ENCODE results near the gene TMEM63B. TPM values are rescaled to one million over a fixed set of nuclear protein-coding genes. Genes with fewer than 3 reads are reported as not detected.
"Not testable (repeated sequence)": the region's sequence is repeated elsewhere in the genome, so short reads cannot be mapped to it uniquely, and the experiment has no call there.

Gene TMEM63B
- total RNA-seq, 1 donor from 2014 or later: 44.5 TPM

DNA sequence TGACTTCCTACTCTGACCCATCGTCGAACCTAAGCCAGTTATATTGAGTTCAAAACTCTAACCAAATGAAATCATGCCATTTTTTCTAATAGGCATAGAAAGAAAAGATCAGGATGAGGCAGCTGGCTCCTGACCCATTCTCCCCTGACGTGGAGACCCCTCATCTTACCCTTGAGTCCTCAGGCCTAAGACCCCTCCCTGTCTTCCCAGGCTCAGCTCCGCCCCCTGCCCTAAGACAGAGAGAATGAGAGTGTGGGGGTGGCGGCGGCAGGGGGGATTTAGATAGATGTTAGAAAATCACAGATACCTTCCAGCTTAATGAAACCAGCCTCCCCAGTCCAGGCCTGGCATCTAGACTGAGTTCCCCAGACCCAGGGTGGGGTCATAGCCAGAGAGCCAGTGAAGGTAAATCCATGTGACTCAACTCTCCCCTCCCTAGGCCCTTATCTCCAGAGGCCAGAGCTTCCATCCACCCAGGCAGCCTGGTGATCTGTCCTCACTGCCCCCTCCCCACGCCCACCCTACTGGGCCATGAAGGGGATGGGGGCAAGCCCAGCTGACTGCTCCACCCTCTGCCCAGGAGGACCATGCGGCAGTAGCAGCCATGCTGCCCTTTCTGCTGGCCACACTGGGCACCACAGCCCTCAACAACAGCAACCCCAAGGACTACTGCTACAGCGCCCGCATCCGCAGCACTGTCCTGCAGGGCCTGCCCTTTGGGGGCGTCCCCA is 6.8 kb downstream of the TMEM63B start:
- no peak for ATAC-seq
- no peak for DNase-seq (ENCODE audit: missing footprints)
- intact Hi-C loops (cut with DNase I): loop anchor here (5.0 kb wide), 1 partner anchor 37 kb away; no protein-coding TSS in a partner anchor

DNA sequence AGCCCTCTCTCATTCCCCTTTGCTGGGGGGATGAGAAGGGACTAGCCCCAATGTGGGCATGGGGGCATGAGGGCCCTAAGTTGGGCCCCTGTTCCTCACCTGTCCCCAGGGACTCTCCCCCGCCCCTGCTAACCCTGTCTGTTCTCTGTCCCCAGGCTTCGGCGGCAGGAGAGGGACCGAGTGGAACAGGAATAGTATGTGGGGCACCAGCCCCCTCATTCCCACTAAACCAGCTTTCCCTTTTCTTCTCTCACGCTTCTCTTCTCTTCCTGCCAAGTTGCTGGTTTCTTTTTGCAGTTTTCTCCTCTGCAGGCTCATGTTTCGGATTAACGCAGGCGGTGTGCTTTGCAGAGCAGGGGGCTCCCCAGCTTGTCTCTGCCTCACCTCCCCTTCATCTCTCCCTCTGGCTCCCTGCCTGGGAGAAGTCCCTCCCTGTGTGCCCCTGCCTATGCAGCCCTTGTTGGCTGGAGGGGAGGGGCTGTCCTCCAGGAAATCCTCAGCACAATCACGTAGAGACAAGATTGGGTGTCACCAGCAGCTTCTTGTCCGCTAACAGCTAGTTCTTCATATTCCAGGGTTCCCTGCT is 7.9 kb downstream of the TMEM63B start:
- ATAC-seq: no peak

DNA sequence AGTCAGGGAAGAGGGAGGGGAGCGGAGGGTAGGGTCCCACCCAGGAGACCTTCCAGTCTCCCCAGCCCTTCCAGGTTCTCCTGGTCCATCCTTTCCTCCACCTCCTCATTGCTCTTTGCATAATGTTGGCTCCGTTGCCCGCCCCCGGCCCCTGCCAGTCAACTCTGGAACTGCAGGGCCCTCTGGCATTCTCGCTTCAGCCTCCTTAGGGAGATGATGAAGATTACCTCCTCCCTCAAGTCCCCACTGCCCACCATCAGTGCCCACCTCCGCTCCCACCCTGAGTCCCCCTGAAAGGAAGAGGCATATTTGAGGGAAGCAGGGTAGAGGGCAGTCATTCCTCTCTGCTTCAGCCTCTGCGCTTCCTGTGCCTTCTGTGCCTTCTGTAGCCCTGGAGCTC is 8.5 kb downstream of the TMEM63B start:
- intact Hi-C loops (cut with DNase I): no loop called here
- DNase-seq (ENCODE audit: missing footprints): no peak
- ATAC-seq: no peak

More for the DNA sequence above, 7.9 kb downstream of the TMEM63B start:
- no peak for DNase-seq (ENCODE audit: missing footprints)
- intact Hi-C loops (cut with DNase I): no loop called here

DNA sequence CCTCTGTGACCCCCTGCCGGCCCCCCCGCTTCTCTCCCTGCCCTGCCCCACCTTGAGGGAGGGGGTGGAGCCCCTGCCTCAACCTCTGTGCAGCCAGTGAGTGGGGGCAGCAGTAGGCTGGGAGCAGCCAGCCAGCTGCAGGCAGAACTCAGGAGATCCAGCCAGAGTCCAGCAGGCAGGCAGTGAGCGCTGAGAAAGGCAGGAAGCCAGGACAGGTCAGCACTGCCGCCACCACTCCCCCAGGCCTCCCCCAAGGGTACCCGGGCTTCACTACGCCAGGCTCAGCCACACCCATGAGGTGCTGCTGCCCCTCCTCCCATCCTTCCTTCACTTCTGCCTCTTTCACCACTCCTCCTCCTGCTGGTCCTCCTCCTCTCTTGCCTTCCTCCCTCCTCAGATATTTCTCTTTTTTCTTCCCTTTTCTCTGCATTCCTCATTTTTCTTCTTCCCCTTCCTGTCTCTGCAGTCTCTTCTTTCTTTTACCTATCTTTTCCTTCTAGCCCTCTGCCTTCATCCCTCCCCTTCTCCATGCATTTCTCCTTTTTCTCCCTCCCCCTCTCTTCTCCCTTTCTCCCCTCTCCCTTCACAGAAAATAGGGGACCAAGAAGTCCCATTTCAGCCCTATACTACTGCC is 11.5 kb downstream of the TMEM63B start:
- intact Hi-C loops (cut with DNase I): no loop called here
- ATAC-seq (no peak), DNase-seq (ENCODE audit: missing footprints) (no peak)

DNA sequence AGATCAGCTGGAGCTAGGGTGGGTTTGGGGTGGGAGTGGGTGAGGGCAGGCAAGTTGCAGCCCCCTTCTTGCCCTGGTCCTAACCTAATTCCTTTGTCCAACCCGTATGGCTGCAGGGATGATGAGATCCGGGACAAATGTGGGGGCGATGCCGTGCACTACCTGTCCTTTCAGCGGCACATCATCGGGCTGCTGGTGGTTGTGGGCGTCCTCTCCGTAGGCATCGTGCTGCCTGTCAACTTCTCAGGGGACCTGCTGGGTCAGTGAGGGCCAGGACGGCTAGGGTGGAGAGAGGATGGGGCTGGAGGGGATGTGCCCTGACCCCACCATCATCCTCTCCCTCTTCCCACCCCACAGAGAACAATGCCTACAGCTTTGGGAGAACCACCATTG is 12.0 kb downstream of the TMEM63B start:
- DNase-seq (ENCODE audit: missing footprints) (no peak), ATAC-seq (no peak)
- intact Hi-C loops (cut with DNase I): no loop called here

DNA sequence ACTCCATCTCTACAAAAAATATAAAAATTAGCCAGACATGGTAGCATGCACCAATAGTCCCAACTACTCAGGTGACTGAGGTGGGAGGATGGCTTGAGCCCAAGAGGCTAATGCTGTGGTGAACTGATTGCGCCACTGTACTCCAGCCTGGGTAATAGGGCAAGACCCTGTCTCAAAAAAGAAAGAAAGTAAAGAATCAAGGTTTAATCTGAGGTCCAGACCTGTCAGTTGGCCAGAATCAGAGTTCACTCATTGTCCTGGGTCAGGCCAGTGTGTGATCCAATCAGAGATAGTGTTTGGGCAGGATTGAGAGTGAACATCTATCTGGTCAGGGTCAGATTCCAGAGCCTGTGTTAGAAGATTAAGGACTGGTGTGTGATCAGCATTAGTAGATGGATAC is 15.5 kb downstream of the TMEM63B start:
- ATAC-seq: no peak
- intact Hi-C loops (cut with DNase I): no loop called here

DNA sequence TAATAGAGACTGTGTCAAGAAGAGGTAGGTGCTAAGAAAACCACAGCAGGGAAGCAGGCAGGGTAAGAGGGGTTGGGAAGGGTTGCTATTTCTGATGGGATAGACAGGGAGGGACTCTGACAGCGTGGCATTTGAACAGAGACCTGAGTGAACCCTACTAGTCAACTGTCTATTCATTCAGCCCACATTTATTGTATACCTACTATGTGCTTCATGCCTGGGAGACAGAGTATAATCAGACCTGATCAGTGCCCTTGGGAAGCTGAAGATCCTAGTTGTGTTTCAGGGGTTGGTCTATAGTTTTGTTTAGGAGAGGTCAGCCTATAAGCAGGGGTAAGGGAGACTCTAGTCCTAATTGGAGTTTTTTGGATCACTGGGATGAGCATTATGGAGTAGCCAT is 16.4 kb downstream of the TMEM63B start:
- intact Hi-C loops (cut with DNase I): no loop called here
- DNase-seq (ENCODE audit: missing footprints) (no peak), ATAC-seq (no peak)

More for the DNA sequence above, 15.5 kb downstream of the TMEM63B start:
- no peak for DNase-seq (ENCODE audit: missing footprints)

DNA sequence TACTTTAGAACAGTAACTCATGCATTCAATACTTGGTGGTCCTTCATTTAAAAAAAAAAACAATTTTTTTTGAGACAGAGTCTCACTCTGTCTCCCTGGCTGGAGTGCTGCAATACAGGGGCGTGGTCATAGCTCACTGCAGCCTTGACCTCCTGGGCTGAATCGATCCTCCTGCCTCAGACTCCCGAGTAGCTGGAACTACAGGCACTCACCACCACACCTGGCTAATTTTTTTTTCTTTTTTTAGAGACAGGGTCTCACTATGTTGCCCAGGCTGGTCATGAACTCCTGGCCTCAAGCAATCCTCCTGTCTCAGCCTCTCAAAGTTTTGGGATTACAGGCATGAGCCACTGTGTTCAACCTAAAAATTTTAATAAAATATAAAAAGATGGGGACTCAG is 17.2 kb downstream of the TMEM63B start:
- DNase-seq (ENCODE audit: missing footprints); ATAC-seq; intact Hi-C loops (cut with DNase I): not testable (repeated sequence)

DNA sequence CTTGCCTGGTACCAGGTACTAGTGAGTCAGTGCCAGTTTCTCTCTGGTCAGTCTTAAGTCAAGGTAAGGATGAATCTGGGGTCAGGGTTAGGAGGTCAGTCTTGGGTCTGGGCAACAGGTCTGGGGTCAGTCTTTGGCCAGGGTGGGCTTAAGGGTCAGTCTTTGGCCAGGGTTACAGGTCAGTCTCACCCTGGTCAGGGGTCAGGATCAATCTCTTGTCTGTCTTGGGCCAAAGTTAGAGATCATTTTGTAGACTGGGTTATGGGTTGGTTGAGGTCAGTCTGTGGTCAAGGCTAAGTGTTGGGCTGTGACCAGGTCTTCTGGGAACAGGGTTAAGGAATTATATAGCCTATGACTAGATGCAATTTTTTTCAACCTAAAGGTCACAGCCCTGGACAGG is 18.5 kb downstream of the TMEM63B start:
- DNase-seq (ENCODE audit: missing footprints): no peak
- ATAC-seq: no peak
- intact Hi-C loops (cut with DNase I): no loop called here

DNA sequence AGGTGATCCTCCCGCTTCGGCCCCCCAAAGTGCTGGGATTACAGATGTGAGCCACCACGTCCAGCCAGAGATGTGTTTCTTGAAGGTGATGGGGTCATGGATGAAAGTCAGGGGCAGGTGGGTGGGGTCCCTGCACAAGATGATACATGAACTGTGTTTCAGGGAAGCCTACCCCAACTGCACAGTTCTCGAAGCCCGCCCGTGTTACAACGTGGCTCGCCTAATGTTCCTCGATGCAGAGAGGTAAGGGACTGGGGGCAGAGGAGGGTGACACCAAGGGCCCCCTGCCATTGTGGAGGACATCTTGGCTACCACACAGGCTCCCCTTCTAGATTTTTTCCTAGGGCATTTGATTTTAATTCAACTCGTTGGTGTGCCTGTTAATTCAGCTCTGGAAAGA is 19.3 kb downstream of the TMEM63B start:
- DNase-seq (ENCODE audit: missing footprints) (no peak), ATAC-seq (no peak)
- intact Hi-C loops (cut with DNase I): no loop called here

DNA sequence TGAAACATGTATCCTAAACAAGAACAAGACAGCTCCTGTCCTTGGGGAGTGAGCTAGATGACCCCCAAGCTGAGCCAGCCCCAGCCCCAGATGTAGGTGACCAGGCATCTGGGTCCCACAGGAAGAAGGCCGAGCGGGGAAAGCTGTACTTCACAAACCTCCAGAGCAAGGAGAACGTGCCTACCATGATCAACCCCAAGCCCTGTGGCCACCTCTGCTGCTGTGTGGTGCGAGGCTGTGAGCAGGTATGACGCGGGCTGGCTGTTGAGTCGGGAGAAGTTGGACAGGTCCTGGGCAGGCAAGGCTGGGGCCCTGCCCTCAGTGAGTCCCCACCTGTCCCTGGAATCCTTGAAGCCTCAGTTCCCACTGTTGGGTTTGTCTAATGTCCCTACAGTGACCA is 19.9 kb downstream of the TMEM63B start:
- DNase-seq (ENCODE audit: missing footprints) (no peak), ATAC-seq (no peak)
- intact Hi-C loops (cut with DNase I): no loop called here

DNA sequence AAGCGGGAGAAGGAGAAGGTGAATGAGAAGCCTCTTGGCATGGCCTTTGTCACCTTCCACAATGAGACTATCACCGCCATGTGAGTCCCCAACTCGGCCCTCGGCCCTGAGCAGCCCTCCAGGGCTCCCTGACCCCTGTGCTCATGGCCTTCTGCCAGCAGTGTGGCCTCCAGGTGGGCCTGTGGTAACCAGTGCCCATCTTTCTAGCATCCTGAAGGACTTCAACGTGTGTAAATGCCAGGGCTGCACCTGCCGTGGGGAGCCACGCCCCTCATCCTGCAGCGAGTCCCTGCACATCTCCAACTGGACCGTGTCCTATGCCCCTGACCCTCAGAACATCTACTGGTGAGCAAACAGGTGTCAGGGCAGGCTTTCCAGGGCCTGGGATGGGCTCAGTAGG is 21.0 kb downstream of the TMEM63B start:
- ATAC-seq: no peak
- no peak for DNase-seq (ENCODE audit: missing footprints)
- intact Hi-C loops (cut with DNase I): loop anchor here (2.0 kb wide), 1 partner anchor 20 kb away; no protein-coding TSS in a partner anchor

DNA sequence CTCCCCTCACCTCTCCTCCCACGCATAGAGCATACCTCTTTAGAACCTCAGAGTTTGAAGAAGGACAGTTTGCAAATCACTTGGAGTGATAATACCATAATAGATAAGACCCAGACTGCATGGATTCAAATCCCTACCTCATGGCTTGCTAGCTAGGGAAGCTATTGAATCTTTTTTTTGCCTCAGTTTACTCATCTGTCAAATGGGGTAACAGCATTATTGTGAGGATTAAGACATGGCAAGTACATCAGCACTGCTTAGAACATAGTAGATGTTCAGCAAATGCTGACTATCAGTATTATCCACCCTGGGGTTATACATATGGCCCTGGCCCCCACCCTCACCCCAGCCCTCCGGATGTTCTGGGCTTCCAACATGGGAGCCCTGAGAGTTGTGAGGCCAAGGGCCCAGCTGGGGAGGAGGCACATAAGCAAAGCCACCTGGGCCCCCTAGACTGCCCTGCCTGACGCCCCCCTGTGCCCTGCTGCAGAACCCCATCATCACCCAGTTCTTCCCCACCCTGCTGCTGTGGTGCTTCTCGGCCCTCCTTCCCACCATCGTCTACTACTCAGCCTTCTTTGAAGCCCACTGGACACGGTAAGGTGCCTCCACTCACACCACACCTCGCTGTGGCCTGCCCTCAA is 22.1 kb downstream of the TMEM63B start:
- no peak for ATAC-seq
- intact Hi-C loops (cut with DNase I): loop anchor here (2.0 kb wide), 1 partner anchor 21 kb away; no protein-coding TSS in a partner anchor
- no peak for DNase-seq (ENCODE audit: missing footprints)

DNA sequence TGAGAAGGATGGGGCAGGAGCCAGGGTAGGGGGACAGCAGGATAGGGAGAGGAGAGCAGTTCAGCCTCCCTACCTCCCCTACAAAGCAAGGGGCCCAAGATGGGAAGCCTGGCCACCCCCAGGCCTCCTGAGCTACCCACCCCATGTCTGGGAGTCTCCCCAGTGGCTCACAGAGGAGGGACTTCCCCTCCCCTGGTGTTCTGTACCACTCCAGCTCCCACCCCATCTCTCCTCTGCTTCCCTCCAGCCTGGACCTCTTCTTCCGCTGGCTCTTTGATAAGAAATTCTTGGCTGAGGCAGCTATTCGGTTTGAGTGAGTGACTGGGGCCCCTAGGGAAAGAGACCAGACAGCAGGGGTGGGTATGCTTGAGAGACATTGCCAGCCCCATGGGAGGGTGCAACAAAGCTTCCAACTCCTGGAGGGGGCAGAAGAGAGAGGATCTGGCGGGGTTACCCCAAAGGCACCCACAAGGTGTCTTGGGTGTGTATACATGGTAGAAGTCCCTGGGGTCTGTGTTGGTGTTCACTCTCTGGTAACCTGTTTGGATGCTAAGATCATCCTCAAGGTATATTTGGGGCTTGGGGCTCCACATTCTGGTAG is 23.1 kb downstream of the TMEM63B start:
- DNase-seq (ENCODE audit: missing footprints) (no peak), ATAC-seq (no peak)
- intact Hi-C loops (cut with DNase I): no loop called here

DNA sequence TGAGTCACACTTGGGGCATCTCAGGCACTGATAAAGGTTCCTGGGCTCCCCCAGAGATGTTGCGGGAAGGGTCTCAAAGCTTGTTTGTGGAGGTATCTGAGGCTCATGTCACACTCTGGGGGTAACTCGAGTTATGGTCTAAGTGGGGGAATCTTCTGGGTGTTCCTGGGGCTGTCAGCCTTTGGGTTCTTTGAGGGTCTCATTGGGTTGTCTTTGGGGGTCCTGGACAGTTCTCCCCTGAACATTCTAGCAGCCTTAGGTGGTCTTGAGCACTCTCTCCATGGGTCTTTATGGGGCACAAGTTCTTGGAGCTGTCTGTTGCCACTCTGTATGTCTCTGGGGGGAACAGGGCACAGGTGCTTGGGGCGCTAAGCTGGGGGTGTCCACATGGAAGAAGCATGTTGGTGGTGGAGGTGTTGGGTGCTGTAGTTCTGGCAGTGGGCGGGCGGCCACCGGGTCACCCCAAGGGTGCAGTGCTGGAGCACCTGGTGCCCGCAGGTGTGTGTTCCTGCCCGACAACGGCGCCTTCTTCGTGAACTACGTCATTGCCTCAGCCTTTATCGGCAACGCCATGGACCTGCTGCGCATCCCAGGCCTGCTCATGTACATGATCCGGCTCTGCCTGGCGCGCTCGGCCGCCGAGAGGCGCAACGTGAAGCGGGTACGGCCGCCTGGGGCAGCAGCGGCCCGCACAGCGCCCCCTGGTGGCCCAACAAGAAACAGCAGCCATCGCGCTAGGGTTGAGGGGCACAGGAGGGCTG is 24.2 kb downstream of the TMEM63B start:
- ATAC-seq (peak; percentile 73), DNase-seq (ENCODE audit: missing footprints) (peak; percentile 91)
- intact Hi-C loops (cut with DNase I): loop anchor here (1.0 kb wide), 1 partner anchor 55 kb away; no protein-coding TSS in a partner anchor

DNA sequence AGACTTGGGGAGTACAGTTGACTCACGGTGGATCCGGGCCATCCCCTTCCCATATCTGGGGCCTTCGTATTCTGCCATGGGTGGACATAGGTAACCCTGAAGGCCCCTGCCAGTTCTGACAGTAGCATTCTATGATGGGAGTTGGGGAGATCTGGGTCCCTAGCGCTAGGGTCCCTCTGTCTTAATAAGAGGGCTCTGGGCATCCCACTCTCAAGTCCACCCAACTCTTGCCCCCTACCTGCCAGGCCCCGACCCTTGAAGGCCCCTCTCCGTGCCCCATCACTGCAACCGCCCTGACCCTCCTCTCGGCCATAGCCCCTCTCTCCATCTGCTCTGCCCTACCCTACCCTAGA is 24.7 kb downstream of the TMEM63B start:
- intact Hi-C loops (cut with DNase I): loop anchor here (1.0 kb wide), 1 partner anchor 56 kb away; no protein-coding TSS in a partner anchor
- DNase-seq (ENCODE audit: missing footprints): no peak
- ATAC-seq: peak; percentile 1

DNA sequence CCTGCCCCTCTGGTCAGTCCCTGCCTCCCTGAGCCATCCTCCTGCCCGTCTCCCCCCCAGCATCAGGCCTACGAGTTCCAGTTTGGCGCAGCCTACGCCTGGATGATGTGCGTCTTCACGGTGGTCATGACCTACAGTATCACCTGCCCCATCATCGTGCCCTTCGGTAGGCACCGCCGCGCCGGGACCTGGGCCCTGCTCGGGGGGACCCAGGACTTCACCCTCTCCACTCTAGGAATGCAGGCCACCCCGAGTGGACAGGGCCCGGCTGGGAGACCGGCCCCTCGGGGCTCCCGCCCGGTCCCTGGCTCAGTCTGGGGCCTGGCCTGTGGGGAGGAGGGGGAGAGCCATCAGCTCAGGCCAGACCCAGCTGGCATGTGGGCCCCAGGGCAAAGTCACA is 25.2 kb downstream of the TMEM63B start:
- intact Hi-C loops (cut with DNase I): loop anchor here (1.0 kb wide), 1 partner anchor 56 kb away; no protein-coding TSS in a partner anchor
- DNase-seq (ENCODE audit: missing footprints): no peak
- ATAC-seq: no peak

DNA sequence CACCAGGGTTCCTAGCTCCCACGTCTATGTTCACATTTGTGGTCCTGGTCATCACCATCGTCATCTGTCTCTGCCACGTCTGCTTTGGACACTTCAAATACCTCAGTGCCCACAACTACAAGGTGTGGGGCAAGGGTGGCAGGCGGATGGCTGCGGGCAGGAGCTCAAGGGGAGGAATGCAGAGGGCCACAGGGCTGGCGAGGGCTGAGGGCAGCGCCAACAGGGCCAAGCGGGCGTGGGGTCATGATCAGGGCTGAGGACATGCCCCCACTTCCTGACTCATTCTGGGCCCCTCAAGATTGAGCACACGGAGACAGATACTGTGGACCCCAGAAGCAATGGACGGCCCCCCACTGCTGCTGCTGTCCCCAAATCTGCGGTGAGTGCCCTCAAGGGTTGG is 26.7 kb downstream of the TMEM63B start:
- intact Hi-C loops (cut with DNase I): no loop called here
- no peak for DNase-seq (ENCODE audit: missing footprints)
- ATAC-seq: no peak
